AG20443 (cell line): ENCODE measurements around the gene GAGE10.

Source experiments
- DNase-seq: peaks from one replicate; pipeline ENCODE4 v3.0.0; 2012; ENCODE audit warnings: low spot score, mixed read lengths

GAGE10 gene, protein sequence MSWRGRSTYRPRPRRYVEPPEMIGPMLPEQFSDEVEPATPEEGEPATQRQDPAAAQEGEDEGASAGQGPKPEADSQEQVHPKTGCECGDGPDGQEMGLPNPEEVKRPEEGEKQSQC

DNA sequence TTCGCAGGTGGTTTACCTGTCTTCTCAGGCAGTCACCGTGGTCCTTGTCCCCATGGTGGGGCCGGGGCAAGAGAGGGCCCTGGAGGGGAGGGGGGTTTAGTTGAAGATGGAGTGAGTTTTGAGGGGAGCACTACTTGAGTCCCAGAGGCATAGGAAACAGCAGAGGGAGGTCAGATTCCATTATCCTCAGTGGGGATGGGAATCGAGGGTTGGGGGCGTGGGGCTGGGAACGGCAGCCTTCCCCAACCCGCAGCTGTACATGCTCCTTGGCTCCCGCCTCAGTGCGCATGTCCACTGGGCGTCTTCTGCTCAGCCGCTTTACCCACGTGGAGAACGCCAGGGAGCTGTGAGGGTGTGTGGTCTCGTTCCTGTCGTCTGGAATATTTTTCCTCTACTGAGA, at the start of gene GAGE10:
Gene GAGE10, plus strand, starts transcription at position 301 of the 400 bp plus-strand sequence. CDS start 1,214 bp downstream, outside the sequence.
- no peak for DNase-seq

DNA sequence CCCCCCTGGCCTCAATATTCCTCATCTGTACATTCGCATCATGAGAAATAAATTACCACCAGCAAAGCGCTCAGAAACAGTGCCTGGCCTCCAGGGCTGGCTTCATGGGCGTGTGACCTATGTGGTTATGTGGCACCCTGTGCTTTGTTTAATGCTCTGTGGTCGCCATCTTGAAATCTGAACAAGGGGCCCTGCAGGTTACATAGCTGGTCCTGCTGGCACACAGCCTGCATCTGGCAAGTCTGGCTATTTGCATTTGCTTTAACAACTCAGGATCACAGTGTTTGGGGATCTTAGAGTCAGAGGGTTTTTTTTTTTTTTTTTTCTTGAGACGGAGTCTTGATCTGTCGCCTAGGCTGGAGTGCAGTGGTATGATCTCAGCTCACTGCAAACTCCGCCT, 48.8 kb upstream of the GAGE10 start:
- no peak for DNase-seq

DNA sequence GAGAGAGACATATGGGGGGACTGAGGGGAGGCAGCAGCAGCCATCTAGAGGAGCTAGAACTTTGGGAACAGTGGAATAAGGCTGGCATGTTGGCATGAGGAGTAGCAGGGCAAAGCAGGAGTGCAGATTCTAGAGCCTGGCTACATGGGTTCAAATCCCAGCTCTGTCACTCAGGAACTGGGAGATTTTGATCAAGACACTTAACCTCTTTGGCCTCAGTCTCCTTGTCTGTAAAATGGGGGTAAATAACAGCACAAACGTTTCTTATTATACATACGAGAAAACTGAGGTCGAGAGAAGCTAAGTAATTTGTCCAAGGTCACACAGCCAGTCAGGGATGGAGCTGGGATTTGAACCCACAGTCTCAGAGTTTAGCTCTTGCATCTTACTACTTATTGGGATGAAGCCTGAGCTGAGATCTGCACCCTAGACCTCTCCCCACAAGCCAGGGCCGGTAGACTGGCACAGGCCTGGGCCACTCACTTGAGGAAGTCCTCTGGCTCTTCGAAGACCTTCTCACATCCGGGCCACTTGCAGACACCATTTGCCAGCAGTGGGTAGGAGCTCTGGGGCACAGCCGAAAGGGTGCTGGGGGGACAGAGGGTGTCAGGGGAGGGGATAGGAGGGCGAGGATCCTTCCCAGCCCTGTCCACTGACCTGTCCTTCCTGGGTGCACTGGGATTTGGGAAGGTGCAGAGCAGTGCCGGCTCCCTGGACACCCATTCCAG, 47.0 kb upstream of the GAGE10 start:
- no peak for DNase-seq

DNA sequence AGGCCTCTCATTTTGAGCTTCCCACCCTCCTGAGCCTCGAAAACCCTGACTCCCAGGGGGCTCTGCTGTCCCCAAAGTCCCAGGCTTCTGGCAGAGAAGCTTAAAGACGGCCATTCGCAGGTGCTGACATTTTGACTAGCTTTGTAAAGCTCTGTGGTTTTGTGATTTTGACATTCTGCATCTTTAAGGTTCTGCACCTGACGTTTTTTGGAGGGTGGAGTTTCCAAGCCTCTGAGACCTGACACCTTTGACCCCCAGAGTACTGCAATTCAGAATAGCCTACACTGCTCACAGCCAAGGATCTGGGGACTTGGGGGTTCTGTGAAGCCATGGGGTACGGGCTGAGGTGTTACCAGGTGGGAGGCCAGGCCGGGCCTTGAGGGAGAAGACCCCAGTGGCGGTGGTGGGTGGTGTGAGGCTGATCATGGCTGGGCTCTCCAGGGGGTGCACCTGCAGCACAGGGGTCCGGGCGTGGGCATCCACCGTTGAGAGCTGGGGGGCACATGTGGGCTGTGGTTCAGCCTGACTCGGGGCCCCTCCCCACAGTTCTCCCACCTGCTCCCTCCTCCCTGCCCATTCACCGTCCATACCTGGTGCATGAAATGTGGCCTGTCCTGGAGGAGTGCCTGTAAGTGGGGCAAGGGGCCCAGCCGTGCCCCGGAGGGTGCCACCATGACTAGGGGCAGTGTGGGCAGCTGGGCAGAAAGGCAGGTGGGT, 46.2 kb upstream of the GAGE10 start:
- no peak for DNase-seq

DNA sequence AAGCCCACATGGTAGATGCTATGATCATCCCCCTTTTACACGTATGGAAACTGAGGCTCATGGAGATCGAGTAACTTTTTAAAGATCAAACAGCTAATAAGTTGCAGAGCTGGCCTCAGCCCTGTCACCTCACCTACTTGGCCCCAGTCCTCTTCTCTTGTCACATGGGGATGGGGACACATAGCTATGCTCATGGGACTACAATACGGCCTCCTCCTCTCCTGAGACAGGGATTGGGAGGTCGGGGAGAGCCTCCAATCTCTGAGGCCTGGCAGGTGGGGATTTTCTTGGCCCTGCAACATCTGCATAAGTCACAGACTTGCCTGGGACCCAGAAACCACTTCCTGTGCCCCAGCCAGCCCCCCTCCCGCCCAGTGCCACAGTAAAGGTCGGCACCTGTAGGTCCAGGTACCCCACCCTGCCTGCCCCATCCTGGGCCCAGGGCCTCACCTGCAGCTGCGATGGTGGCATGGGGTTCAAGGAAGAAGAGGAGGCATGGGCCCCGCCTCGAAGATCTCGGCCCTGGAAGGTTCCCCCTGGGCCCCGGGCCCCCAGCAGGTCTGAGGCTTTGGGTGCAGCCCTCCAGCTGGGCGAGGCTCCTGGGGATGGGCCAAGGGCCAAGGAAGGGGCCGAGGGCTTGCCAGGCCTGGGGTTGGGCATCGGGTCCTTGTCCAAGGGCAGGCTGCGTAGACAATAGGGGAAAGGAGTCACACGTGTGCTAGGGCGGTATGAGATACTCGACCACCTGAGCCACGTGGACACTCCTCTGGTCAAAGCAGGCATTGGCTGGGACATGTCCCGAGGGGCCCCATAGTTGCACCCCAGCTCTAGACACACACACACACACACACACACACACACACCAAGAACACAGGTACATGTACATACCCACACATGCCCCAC, 45.3 kb upstream of the GAGE10 start:
- DNase-seq, result no peak

DNA sequence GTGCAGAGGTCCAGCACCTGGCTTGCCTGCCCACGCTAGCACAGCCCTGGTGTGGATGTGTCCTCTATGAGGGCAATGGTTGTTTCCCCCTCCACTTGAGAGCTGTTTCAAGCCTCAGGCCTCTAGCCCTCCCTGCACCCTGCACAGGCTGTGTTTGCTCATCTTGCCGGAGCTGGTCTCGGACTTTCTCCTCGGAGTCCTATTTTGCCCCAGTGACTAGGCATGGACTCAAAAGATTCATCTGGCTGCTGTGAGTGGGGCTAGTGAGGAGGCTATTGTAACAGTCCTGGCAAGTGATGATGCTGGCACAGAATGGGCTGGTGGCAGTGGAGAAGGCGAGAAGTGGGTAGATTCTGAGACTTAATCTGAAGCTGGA, 44.7 kb upstream of the GAGE10 start:
- DNase-seq, result no peak

DNA sequence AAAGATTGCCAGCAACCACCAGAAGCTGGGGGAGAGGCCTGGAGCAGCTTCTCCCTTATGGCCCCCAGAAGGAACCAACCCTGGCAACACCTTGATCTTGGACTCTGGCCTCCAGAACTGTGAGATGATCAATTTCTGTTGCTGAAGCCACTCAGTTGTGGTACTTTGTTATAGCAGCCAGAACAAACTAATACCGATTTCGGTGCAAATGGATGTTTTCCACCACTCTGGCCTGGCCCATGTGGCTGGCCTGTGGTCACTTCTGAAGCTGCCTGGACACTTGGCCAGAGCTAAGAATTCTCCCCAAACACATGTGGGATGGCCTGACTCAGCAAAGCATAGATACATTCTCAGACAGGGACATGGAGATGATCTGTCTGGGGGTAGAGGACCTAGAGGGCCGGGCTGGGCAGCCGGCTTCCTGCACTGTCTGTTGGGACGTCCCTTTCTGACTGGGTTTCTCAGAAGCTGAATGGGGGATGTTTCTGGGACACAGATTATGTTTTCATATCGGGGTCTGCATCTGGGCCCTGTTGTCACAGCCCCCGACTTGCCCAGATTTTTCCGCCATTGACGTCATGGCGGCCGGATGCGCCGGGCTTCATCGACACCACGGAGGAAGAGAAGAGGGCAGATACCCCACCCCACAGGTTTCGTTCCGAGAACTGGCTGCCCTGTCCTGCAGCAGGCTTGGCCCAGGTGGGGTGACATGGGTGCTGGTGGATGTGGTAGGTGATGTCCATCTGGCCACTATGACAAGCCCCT, 43.0 kb upstream of the GAGE10 start:
- no peak for DNase-seq

DNA sequence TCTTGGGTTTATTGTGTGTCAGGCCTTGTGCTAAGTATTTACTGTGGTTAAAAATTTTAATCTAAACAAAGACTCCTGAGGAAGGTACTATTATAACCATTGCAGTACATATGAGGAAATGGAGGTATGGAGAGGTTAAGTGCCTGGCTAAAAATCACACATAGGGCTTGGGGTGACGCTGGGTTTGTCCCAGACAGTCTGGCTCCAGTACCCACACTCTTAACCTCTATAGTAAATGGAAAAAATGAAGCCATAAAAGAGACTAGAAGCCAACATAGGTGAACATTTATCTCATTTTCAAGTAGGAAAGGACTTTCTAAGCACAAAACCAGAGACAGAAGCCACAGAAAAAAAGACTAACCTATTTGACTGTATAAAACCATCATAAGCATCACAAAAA, 40.8 kb upstream of the GAGE10 start:
- no peak for DNase-seq

DNA sequence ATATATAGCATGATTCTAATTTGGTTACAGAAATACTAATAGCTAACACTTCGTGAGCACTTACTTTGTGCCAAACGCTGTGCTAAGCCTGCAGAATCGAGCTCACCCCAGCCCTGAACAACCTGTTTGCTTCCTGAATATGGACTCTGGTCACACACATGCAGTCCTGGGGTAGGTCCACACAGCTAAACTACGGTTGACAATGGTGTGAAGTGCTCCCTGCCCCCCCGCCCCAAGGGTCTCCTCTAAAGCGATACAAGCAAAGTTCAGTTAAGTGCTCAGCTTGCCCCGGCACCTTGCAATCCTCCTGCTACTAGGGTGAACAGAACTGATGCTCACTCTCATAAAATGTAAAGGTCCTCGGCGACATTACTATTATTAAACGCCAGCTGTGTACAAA, 39.8 kb upstream of the GAGE10 start:
- no peak for DNase-seq

DNA sequence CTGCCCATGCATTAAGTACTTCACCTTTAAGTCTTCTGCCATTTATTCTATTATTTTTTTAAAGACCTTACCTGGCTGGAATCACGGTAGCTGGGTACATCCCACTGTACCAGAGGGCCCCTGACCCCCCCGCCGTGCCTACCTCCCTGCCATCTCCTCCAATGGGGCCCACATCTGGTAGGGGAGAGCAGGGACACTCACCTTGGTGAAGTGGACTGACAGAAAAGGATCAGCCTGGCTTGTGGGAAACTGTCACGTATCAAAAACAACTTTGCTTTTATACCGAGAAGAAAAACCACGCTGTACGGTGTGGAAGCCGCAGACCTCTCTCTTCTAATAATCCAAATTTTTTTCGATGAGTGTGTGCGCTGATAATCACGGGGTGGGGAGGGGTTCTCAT, 39.0 kb upstream of the GAGE10 start, which contains the start of gene FOXP3:
Gene FOXP3, minus strand, starts transcription at position 251 of the 400 bp plus-strand sequence. CDS start 6,205 bp downstream, outside the sequence.
- DNase-seq, result no peak

DNA sequence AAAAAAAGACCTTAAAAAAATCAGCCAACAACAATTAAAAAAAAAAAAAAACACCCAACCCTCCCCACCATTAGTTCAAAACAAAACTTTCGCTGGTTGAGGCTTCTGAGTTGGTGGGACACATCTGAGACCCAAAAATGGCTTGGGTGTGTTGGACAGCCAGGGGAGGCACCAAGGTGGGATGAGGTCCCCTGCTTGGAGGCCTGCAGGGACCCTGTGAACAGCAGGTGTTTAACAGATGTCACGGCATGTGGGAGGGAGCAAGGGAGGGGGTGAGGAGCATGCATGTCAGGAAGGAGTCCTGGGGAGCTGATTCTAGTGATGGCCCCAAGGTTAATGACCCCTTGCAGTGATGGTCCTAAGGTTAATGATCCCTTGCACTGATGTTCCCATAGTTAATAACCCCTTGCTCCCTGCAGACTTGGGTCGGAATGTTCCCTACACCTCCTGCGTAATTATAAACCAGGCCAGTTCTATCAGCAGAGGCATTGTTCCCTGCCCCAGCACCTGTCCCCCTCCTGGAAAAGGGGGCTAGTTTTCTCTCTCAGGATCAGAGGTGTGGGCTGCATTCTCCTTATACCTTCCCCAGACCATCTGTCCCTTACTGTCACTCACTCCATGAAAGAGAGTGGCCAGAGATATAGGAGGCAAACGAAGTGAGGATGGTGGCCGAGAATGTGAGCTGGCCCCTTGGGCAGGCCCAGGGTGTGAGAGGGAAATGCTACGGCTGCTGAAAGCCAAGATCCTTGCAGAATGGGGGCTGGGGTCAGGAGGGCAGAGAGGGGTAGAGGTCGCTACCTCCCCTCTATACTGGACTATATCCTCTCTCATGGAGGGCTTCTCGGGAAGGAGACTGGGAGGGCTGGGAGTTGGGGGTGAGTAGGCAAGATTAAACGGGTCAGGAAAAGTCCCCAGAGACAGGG, 36.7 kb upstream of the GAGE10 start:
- DNase-seq, result no peak

DNA sequence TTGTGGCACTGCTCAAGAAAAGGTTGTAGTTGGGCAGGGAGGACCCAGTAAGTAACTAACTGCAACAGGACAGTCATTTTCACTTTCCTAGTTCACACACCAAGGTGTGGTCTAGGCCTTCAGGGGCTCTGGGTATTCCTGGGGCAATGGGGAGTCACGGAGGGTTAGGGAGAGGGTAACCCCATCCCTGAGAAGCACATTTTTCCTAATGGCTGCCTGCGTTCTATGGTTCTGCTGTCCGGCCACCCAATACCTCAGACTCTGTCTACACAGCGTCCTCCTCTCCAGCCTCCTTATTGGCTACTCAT, 34.8 kb upstream of the GAGE10 start:
- DNase-seq, result no peak

DNA sequence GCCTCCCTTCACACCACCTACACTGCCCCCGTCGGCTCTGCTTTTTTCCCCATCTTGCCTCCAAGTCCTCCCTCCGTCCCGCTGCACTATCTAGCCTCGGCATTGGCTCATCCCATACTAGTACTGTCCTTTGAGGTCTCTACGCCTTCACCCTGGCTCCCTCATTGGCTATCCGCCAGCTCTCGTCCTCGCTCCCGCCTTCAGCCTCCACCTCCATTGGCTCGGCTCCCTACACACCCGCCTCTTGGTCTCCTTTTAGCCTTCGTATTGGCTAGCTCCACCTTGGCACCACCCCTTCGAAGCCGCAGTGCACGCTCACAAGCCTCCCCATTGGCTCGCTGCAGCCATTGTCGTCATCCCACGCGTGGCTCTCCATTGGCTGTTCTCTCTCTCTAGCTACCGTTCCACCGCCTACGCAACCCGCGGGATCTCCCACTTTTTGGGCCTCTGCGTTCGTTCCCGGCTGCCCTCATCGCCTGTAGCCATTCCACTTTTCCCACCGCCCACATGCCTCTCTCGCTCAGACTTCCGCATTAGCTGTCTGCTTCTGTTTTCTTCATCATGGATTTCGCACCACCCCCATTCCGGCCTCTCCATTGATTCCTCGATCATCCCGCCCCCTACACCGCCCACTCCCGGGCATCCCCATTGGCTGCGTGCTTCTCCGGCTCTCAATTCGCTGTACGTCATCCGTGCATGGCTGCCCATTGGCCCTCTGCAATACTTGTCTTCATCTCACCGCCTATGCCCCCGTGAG, 34.3 kb upstream of the GAGE10 start:
- peak; percentile 93 for DNase-seq

DNA sequence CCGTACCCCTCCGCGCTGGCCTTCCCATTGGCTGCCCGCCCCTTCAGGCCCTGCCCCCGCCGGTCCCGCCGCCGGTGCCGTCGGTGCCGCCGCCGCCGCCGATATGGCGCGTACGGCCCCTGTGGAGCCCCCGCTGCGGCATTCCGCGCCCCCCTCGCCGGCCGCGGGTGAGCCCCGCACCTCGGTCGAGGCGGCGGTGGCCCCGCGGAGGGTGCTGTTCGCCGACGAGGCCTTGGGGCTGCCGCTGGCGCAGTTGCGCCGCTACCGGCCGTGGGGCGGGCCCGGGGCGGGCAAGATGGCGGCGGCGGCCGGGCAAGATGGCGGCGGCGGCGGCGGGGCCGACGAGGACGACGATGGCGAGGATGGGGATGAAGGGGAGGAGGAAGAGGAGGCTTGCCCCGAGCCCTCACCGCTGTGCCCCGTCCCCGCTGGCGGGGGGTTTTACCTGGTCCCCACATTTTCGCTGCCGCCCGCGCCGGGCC, 33.6 kb upstream of the GAGE10 start, which contains the start of gene PPP1R3F:
Gene PPP1R3F, plus strand, starts transcription at position 27 of the 482 bp plus-strand sequence. Its CDS starts 77 bp downstream, at position 104.
- no peak for DNase-seq

DNA sequence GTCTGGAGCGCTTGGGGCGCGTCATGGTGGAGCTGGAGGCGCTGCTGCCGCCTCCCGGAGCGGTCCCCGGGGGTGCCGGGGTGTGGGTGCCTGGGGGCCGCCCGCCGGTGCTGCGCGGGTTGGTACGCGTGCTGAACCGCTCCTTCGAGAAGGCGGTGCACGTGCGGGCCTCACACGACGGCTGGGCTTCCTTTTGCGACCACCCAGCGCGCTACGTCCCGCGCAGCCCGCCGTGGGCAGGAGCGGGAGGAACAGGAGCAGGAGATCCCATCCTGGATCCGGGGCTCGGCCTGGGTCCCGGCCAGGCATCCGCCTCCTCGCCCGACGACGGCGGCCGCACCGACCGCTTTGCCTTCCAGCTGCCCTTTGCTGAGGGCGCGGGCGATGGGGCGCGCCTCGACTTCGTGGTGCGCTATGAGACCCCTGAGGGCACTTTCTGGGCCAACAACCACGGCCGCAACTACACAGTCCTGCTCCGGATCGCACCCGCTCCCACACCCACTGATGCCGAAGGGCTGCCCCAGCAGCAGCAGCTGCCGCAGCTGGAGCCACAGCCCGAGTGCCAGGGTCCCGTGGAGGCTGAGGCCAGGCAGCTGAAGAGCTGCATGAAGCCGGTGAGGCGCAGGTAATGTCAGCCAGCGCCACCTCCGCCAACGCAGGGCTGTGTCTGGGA, 33.1 kb upstream of the GAGE10 start:
- DNase-seq, result no peak

DNA sequence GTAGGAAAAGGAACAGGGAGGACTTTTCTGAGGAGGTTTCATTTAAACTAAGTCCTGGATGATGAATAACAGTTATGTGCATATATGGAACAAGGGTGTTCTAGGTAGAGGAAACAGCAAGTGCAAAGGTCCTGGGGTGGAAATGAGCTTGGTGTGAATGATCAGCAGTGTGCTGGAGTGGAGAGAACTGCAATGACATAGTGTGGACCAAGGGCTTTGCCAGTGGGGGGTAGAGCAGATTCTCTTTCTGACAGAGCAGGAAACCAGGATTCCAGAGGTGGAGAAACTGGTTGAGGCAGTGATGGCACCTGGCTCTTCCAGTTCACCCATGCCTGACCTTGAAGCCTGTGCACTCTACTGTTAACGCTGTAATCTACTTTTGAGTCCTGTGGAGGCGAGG, 32.1 kb upstream of the GAGE10 start:
- DNase-seq, result no peak

DNA sequence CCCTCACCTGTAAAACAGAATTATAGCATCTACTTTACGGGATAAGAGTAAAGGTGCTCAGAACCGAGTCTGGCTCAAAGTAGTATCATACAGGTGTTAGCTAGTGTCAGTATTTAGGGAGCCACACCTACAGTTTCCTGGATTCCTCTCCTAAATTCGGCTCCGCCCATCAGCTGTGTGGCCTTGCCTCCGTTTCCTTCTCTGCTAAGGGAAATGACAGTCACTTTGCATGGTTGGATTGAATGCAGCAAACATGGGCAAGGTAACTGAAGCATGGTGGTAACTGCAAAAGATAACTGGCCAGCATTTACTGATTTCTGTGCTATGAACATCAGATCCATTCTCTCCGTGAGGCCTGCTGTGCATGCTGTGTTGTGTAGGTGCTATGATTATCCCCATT, 31.0 kb upstream of the GAGE10 start:
- DNase-seq, result no peak

DNA sequence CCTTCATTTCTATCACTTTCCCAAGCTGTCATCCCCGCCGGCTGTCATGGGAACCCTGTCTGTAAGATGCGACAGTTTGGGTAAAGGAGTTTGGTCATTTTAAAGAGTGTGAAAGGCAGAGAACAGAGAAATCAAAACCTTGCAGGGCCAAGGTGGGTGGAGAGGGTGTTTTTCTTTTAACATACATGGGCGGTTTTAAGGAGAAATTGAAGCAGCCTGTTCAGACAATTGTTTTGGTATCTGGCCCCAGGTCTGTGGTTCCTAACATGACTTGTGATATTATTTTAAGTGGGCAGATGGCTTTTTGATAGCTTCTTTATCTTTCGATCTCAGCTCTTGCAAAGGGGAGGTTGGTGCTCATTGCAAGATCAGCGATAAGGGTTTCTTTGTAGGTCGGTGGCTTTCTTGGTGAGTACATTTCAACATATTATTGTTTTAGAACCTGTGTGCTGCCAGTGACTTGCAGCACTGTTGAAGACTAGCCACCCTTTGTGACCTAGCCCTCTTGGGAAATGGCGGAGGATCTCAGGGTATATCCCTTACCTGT, 30.2 kb upstream of the GAGE10 start:
- DNase-seq, result no peak

DNA sequence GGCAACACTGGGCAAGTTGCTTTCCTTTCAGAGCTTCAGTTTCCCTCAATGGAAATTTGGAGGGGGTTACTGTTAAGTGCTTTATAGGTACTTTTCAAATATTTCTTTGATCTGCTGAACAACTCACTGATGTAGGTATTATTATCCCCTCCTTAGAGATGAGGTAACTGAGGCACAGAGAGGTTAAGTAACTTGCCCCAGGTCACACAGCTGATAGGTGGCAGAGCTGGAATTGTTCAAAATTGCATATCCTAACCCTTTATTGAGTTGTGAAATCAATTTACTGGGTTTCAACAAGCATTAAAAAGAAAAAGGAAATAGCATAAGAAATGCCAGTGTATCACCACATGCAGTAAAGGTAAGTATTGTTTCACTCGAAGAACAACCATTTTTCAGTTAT, 27.2 kb upstream of the GAGE10 start:
- DNase-seq, result no peak
